ENCODE measurements around the gene SELENOF. TPM values are rescaled to one million over a fixed set of nuclear protein-coding genes. Genes with fewer than 3 reads are reported as not detected.

Gene SELENOF
- total and polyA plus RNA-seq, 2 of the 13 experiments (the other 11 are each of a cell fraction or from before 2014, with no cell fraction given) = 133 to 163 TPM

DNA sequence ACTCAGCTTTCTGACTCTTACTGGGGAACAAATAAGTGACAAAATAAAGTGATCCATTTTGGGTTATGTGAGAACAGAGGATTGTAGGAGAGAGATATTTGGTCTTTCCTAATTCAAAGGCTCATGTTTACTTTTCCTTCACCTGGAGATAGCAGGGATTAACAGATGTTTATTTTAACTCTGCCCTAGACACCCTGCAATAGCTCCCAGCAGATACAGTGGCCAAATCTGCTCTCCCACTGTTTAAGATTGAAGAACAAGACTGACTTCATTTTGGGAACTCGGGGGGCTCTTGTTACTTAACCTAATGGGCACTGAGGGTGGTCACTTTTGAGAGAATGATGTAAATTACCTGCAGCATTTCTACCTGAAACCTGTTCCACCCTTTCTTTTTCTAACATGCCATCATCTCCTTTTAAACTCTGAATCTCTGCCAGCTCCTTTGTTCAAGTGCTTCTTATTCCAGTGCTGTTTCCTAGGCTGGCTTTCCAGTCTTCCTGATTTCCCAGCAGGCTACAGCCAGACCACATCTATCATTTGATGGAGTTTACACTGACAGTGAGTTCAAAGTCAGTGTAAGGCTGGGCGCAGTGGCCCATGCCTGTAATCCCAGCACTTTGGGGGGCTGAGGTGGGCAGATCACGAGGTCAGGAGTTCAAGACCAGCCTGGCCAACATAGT is 90.0 kb downstream of the SELENOF start (continued):
- TF ChIP-seq, protein P1, sequence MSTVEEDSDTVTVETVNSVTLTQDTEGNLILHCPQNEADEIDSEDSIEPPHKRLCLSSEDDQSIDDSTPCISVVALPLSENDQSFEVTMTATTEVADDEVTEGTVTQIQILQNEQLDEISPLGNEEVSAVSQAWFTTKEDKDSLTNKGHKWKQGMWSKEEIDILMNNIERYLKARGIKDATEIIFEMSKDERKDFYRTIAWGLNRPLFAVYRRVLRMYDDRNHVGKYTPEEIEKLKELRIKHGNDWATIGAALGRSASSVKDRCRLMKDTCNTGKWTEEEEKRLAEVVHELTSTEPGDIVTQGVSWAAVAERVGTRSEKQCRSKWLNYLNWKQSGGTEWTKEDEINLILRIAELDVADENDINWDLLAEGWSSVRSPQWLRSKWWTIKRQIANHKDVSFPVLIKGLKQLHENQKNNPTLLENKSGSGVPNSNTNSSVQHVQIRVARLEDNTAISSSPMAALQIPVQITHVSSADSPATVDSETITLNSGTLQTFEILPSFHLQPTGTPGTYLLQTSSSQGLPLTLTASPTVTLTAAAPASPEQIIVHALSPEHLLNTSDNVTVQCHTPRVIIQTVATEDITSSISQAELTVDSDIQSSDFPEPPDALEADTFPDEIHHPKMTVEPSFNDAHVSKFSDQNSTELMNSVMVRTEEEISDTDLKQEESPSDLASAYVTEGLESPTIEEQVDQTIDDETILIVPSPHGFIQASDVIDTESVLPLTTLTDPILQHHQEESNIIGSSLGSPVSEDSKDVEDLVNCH (CRISPR knock-in tag; IDR thresholded peaks at IDR 0.05) = no peak
- TF ChIP-seq ZNF609 (CRISPR knock-in tag; IDR thresholded peaks at IDR 0.05; ENCODE audit: borderline replicate concordance) (peak; percentile 95), SRF (IDR thresholded peaks at IDR 0.05; ENCODE audit: low read depth, low read length) (no peak), SALL1 (CRISPR knock-in tag; IDR thresholded peaks at IDR 0.05) (no peak), MIXL1 (CRISPR knock-in tag; IDR thresholded peaks at IDR 0.05) (peak; percentile 79), ATF3 (CRISPR knock-in tag; IDR thresholded peaks at IDR 0.05) (peak; percentile 34; the same call in 1 of the 2 replicates), EP300 (IDR thresholded peaks at IDR 0.05; ENCODE audit: low read depth in 2 of 2, low read length in 2 of 2) (peak; percentile 51 to 96; a peak in 3 of 4 replicates), EP300 (CRISPR knock-in tag; IDR thresholded peaks at IDR 0.05; ENCODE audit: borderline replicate concordance) (no peak; the same call in 1 of the 2 replicates), PAXIP1 (CRISPR knock-in tag; conservative IDR thresholded peaks at IDR 0.05) (peak; percentile 91), HNF4G (IDR thresholded peaks at IDR 0.05; ENCODE audit: borderline replicate concordance, low read depth, low read length) (peak; percentile 71; the same call in 1 of the 2 replicates), HNF4G (CRISPR knock-in tag; IDR thresholded peaks at IDR 0.05; ENCODE audit: borderline replicate concordance, low read depth) (no peak), NR2F1 (CRISPR knock-in tag; IDR thresholded peaks at IDR 0.05) (no peak), POLR2G (IDR thresholded peaks at IDR 0.05; ENCODE audit: low read depth, low read length) (no peak)
- TF ChIP-seq, protein P2, sequence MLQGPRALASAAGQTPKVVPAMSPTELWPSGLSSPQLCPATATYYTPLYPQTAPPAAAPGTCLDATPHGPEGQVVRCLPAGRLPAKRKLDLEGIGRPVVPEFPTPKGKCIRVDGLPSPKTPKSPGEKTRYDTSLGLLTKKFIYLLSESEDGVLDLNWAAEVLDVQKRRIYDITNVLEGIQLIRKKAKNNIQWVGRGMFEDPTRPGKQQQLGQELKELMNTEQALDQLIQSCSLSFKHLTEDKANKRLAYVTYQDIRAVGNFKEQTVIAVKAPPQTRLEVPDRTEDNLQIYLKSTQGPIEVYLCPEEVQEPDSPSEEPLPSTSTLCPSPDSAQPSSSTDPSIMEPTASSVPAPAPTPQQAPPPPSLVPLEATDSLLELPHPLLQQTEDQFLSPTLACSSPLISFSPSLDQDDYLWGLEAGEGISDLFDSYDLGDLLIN (CRISPR knock-in tag; IDR thresholded peaks at IDR 0.05; ENCODE audit: borderline replicate concordance) = no peak
